Epithelial cell of proximal tubule (primary cell): ENCODE data around the gene CCSER1. TPM values are rescaled to one million over a fixed set of nuclear protein-coding genes. Genes with fewer than 3 reads are reported as not detected.

Experiments
- DNase-seq: peaks from one replicate; pipeline ENCODE4 v3.0.0-alpha.2; 2011; ENCODE audit warnings: low read depth
- H3K4me3 ChIP-seq: 2 replicates; pipeline ENCODE4 v1.5.1; 2011; ENCODE audit warnings: low read depth, mild to moderate bottlenecking, low read length
- total RNA-seq: library from RNA; depleted of rRNA; stranded (reverse); fragments of >200 nt; gene quantifications from 2 replicates; pipeline ENCODE4 v1.2.3, GENCODE V29; 2015
- TF ChIP-seq, protein P1 (sequence below): conservative IDR thresholded peaks from 2 replicates; pipeline ENCODE4 v1.5.1; 2012; ENCODE audit warnings: low read depth, mild to moderate bottlenecking, low read length

The CCSER1 gene
- total RNA-seq, 1 donor from 2014 or later: not detected

DNA sequence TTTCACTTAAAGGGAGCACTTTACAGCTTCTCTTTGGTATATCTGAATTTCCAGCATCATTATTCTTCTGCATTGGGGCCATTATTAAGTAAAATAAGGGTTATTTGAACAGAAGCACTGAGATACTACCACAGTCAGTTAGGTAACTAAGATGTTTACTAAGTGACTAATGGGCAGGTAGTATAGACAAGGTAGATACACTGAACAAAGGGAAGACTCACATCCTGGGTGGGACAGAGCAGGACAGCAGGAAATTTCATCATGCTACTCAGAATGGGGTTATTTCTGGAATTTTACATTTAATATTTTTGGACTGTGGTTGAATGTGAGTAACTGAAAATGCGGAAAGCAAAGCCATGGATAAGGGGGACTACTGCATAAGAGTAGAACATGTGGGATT lies 316.0 kb downstream of the CCSER1 start:
- DNase-seq: no peak
- no peak overlapping the region for H3K4me3 ChIP-seq
- TF ChIP-seq, protein P1, sequence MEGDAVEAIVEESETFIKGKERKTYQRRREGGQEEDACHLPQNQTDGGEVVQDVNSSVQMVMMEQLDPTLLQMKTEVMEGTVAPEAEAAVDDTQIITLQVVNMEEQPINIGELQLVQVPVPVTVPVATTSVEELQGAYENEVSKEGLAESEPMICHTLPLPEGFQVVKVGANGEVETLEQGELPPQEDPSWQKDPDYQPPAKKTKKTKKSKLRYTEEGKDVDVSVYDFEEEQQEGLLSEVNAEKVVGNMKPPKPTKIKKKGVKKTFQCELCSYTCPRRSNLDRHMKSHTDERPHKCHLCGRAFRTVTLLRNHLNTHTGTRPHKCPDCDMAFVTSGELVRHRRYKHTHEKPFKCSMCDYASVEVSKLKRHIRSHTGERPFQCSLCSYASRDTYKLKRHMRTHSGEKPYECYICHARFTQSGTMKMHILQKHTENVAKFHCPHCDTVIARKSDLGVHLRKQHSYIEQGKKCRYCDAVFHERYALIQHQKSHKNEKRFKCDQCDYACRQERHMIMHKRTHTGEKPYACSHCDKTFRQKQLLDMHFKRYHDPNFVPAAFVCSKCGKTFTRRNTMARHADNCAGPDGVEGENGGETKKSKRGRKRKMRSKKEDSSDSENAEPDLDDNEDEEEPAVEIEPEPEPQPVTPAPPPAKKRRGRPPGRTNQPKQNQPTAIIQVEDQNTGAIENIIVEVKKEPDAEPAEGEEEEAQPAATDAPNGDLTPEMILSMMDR: no peak

DNA sequence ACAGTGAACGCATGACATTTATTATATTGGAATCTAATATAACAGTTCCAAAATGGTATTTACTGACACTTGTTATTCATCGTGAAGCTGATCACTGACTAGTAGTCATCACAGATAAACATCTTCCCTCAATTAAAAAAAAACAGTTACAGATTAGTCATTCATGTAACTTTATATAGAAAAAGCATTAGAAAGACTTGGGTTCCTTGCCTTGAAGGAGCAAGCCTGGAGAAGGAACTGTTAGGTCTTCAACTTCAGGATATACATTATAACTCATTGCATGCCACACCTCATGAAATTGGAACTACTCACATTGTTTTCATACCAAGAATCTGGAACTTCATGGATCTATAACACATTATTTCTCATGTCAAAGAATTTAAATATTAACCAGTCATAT lies 317.7 kb downstream of the CCSER1 start:
- TF ChIP-seq, protein P1: no peak
- H3K4me3 ChIP-seq: no peak overlapping the region
- no peak for DNase-seq

DNA sequence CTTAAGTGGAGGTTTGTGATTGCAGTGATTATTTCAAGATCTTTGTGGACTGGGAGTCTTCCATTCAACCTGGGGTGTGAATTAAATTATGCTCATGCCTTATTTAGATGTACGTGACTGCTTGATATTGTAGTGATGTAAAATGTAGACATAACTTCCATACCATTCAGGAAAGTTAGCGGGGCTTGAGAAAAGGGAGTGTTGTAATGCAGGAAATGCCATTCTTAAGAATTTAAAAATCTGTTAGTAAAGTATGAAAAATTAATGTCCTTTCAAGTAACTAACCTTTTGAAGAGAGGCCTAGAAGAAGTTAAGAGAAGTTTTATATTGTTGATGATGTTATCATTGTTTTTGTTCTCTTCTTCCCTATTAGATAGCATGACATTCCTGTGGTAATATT lies 318.2 kb downstream of the CCSER1 start:
- H3K4me3 ChIP-seq: no peak overlapping the region
- TF ChIP-seq, protein P1: no peak
- DNase-seq: no peak

DNA sequence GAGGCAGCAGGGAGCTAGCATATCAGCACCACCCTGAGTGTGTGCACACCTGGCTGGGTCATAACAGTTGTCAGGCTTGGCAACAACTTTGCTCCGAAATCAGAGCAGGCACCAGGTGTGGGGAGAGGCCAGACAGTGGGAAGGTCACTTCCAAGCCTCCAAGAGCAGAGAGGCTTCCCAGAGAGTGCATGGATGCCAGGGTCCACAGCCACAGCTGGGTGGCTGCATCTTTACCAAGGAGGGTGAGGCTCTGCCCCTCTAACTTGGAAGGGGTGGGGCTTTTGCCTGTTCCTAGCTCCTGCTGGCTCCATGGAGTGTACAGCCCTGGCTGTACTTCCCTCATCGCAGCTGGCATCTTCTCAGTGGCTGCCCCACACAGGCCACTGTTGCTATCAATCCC lies 322.4 kb downstream of the CCSER1 start:
- H3K4me3 ChIP-seq: no peak overlapping the region
- no peak for DNase-seq
- TF ChIP-seq, protein P1: no peak

DNA sequence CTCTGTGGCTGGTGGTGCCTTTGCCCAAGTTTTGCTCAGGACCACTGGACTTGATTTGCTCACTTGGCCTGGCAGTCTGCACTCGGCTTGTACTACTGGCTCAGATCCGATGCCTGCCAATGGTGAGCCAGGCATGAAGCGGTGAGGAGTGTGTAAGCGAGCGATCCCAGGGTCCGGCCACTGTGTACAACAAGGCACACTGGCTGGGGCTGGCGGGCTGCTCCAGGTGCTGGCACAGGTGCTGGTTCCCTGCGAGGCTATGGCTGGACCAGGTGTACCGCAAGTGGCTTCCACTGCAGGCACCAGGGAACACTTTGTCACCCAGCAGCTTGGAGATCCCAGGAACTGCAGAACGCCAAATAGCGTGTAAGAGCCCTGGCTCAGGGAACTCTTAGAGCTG lies 329.7 kb downstream of the CCSER1 start:
- no peak overlapping the region for H3K4me3 ChIP-seq
- DNase-seq: no peak
- TF ChIP-seq, protein P1: no peak

DNA sequence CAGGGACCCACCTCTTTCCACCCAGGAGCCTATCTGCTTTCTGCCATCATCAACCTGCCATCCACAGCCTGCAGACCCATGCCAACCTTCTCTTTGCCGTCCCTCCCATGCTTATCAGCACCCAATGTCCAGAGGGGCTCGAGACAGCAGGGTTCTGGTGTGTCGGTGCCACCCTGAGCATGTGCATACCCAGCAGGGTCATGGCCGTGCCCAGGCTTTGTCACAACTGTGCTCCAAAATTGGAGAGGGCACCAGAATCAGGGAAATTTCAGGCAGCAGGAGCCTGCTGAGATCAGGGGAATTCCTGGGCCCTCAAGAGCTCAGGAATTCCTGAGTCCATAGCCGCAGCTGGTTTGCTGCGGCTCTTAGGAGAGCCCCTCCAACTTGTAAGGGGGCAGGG lies 330.6 kb downstream of the CCSER1 start:
- TF ChIP-seq, protein P1: no peak
- H3K4me3 ChIP-seq: no peak overlapping the region
- no peak for DNase-seq

DNA sequence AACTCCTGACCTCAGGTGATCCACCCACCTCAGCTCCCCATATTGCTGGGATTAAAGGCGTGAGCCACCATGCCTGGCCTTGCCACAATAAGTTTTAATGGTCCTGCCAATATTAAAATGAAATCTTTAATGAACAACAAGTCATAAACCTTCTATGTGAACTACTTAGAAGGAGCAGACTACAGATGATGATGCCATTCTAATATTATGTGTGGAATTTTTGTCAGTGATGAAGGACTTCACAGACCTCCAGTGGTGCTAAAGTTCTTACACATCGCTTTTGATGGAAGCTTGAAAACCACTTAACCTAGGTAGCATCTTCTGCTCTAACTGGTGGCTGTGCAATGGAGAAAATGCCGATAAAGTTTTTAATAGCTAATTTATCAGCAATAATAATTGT lies 331.4 kb downstream of the CCSER1 start:
- TF ChIP-seq, protein P1: no peak
- DNase-seq: no peak
- no peak overlapping the region for H3K4me3 ChIP-seq
